Kidney epithelial cell (primary cell): ENCODE data around the gene CGRRF1. TPM values are rescaled to one million over a fixed set of nuclear protein-coding genes. Genes with fewer than 3 reads are reported as not detected.

Experiments
- DNase-seq: peaks from one replicate; pipeline ENCODE4 v3.0.0-alpha.2; 2010; ENCODE audit warnings: low read depth
- H3K27me3 ChIP-seq: 2 replicates; pipeline ENCODE4 v1.6.0; 2011; ENCODE audit warnings: low read length; ENCODE audit not compliant: control insufficient read depth, insufficient read depth
- H3K36me3 ChIP-seq: 2 replicates; pipeline ENCODE4 v1.5.1; 2011; ENCODE audit warnings: low read length; ENCODE audit not compliant: control insufficient read depth, insufficient read depth
- H3K4me3 ChIP-seq: 2 replicates; pipeline ENCODE4 v1.5.1; 2011; ENCODE audit warnings: low read depth, mild to moderate bottlenecking, control low read depth, low read length
- CTCF ChIP-seq: IDR thresholded peaks from 2 replicates; pipeline ENCODE4 v1.5.1; 2011; ENCODE audit warnings: mild to moderate bottlenecking, moderate library complexity, low read length, control low read depth, inconsistent platforms; ENCODE audit not compliant: insufficient read depth, poor library complexity, severe bottlenecking
- total RNA-seq: library from RNA; depleted of rRNA; stranded (reverse); fragments of >200 nt; gene quantifications from 2 replicates; pipeline ENCODE4 v1.2.3, GENCODE V29; 2015

Gene CGRRF1
- total RNA-seq, 1 donor from 2014 or later = 13.4 TPM

DNA sequence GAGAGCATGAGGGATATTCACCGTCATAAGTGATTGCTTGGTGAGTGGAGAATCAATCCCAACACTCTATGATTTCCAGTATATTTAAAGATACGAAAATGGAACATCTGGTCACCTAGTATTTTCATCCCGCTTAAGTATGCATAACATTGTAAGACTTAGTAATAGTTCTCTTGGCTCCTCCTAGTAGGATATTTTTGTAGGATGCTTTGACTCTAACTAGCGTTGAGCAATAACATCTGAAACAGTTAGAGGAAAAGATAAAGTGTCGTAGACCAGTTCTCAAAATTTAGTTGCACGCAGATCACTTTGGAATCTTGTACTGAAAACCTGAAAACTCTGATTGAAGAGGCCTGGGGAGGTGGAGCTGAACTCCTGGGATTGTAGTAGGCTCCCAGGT is 64.8 kb downstream of the CGRRF1 start:
- Histone ChIP-seq H3K36me3 (no peaks in the 10 kb centered on the region), H3K4me3 (no peak overlapping the region), H3K27me3 (no peaks in the 10 kb centered on the region)
- no peak for DNase-seq
- no peak for TF ChIP-seq CTCF

DNA sequence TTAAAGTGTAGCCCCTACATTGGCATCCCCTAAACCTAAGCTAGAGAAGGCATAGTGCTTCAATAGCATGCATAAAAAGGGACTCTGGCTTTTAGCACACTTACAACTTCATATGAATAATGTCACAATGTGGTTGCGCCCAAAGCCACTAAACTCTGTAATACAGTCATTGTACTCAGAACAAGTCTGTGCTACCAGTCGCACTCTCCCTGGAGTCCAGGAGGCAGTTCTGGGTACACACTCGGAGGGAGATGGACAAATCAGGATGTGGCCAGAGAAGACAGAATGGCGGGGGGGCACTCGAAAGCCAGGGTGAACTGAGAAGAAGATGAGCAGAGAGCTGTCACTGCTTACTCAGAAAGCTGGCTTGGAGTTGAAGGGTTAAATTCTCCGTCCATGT is 67.8 kb downstream of the CGRRF1 start:
- Histone ChIP-seq H3K36me3 (no peaks in the 10 kb centered on the region), H3K27me3 (no peaks in the 10 kb centered on the region), H3K4me3 (no peak overlapping the region)
- no peak for DNase-seq
- no peak for TF ChIP-seq CTCF

DNA sequence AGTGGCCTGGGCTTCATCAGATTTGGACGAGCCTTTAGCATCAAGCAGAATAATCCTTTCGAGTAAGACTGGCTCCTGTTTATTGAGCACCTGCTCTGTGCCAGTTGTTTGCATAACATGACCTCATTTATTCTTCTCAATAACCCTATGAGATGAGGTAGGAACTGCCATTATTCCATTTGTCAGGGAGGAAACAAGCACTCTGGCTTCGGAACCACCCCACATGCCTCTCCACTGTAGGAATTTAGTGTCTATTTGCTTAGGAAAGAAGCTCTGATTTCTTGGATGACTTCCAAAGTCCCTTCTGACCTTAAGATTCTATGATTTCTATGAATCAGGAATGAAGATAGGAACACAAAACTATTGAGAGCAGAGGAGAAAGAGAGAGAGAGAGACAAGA is 68.3 kb downstream of the CGRRF1 start:
- H3K36me3 ChIP-seq = no peaks in the 10 kb centered on the region
- DNase-seq = no peak
- H3K27me3 ChIP-seq = no peaks in the 10 kb centered on the region
- H3K4me3 ChIP-seq = no peak overlapping the region
- TF ChIP-seq CTCF = no peak

GRCh38 chr14:54579621-54580020 is 69.9 kb downstream of the CGRRF1 start:
- H3K36me3 ChIP-seq = no peaks in the 10 kb centered on the region
- TF ChIP-seq CTCF = no peak
- no peaks in the 10 kb centered on the region for H3K27me3 ChIP-seq
- H3K4me3 ChIP-seq = no peak overlapping the region
- no peak for DNase-seq

DNA sequence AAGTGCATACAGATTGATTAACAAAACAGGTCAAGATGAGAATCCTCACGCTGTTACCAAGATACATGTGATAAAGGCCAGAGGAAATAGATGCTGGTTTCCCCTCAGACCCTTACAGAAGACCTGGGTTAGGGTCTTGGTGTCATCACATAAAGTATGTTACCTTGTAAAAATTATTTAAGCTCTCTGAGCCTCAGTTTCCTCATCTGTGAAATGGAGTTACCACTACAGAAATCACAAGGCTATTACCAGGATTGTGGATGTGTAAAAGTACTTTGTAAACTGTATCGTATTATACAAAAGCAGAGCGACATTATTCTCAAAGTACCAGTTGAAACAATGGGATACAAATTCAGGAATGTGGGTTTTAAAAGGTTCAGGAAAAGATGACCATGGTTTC is 71.2 kb downstream of the CGRRF1 start:
- no peaks in the 10 kb centered on the region for H3K27me3 ChIP-seq
- TF ChIP-seq CTCF = no peak
- DNase-seq = no peak
- H3K36me3 ChIP-seq = no peaks in the 10 kb centered on the region
- H3K4me3 ChIP-seq = no peak overlapping the region

DNA sequence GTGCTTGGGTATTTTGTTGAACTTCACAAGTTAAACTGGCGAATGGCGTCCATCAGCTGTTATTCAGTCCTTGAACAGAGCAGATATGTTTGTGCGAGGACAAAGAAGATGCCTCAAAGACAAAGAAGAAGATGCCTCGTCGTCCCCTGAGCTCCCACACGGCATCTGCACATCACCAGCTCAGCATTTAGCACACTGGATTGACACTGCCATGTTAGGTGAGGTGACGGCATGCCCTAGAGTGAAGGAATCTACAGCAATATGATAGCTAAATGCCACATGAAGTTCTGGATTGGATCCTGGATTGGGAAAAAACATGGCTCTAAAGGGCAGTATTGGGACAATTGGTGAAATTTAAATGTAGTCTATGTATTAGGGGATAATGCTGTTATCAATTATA is 72.6 kb downstream of the CGRRF1 start:
- H3K27me3 ChIP-seq = no peaks in the 10 kb centered on the region
- H3K4me3 ChIP-seq = no peak overlapping the region
- no peak for TF ChIP-seq CTCF
- DNase-seq = no peak
- no peaks in the 10 kb centered on the region for H3K36me3 ChIP-seq
